Cardiac muscle cell (in vitro differentiated cells and primary cell): Measurements from ENCODE around the gene RAI1. TPM values are rescaled to one million over a fixed set of nuclear protein-coding genes. Genes with fewer than 3 reads are reported as not detected.
"Not testable (repeated sequence)": the region's sequence is repeated elsewhere in the genome, so short reads cannot be mapped to it uniquely, and the experiment has no call there.

Experiments used
- DNase-seq, 2 donors: peaks; one replicate each; pipeline versions ENCODE4 v3.0.0 to v3.0.0-alpha.2; 2010 to 2017; ENCODE audit warnings: low read depth in 1 of 2, low spot score in 1 of 2
- H3K27ac ChIP-seq: fragments of 200-600 bp; sonication (generic); 2 replicates; pipeline ENCODE4 v1.5.1; 2016
- H3K27me3 ChIP-seq: fragments of 200-600 bp; sonication (generic); 2 replicates; pipeline ENCODE4 v1.6.0; 2016; ENCODE audit warnings: control low read depth
- H3K36me3 ChIP-seq: fragments of 200-600 bp; sonication (generic); 2 replicates; pipeline ENCODE4 v1.5.1; 2016; ENCODE audit warnings: control low read depth
- H3K4me1 ChIP-seq: fragments of 200-600 bp; sonication (generic); 2 replicates; pipeline ENCODE4 v1.8.1; 2017; ENCODE audit warnings: low read depth, mild to moderate bottlenecking, mixed run types
- H3K4me3 ChIP-seq: fragments of 200-600 bp; sonication (generic); 2 replicates; pipeline ENCODE4 v1.5.1; 2016; ENCODE audit warnings: mild to moderate bottlenecking
- H3K9me3 ChIP-seq: fragments of 200-600 bp; sonication (generic); 2 replicates; pipeline ENCODE4 v1.5.1; 2017; ENCODE audit warnings: low read depth, mild to moderate bottlenecking, control low read depth
- polyA plus RNA-seq: library from polyadenylated mRNA; unstranded; fragments of >200 nt; fragmentation: Nextera tagmentation; extraction: Ambion mirVana; gene quantifications from 2 replicates; pipeline ENCODE4 v1.2.1, GENCODE V29; 2016
- total RNA-seq: library from RNA; depleted of rRNA; stranded (reverse); fragments of >200 nt; gene quantifications from 2 replicates; pipeline ENCODE4 v1.2.3, GENCODE V29; 2016
- TF ChIP-seq, protein P1 (sequence below): IDR thresholded peaks from 2 replicates; pipeline ENCODE4 v1.5.1; 2012; ENCODE audit warnings: low read depth, mild to moderate bottlenecking, low read length

Gene RAI1
- total and polyA plus RNA-seq, 2 experiments from 2014 or later: 20.2 to 46.2 TPM

DNA sequence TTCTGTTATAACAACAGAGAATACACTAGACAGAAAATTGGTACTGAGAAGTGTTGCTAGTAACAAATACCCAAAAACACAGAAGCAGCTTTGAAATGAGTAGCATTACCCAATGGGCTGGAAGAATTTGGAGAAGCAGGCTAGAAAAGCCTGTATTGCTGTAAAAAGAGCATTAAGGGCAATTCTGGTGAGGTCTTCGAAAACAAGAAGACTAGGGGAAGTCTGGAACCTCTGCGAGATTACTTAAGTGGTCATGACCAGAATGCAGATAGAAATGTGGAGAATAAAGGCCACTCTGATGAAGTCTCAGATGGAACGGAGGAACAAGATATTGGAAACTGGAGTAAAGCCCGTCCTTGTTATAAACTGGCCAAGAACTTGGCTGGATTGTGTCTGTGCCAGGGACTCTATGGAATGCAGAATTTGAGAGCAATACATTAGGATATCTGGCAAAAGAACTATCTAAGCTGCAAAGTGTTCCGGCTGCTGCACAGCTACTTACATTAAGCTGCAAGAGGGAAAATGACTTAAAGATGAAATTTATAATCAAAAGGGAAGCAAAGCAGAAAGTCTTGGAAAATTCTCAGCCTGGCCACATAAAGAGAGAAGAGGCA lies 44.9 kb upstream of the RAI1 start:
- TF ChIP-seq, protein P1, sequence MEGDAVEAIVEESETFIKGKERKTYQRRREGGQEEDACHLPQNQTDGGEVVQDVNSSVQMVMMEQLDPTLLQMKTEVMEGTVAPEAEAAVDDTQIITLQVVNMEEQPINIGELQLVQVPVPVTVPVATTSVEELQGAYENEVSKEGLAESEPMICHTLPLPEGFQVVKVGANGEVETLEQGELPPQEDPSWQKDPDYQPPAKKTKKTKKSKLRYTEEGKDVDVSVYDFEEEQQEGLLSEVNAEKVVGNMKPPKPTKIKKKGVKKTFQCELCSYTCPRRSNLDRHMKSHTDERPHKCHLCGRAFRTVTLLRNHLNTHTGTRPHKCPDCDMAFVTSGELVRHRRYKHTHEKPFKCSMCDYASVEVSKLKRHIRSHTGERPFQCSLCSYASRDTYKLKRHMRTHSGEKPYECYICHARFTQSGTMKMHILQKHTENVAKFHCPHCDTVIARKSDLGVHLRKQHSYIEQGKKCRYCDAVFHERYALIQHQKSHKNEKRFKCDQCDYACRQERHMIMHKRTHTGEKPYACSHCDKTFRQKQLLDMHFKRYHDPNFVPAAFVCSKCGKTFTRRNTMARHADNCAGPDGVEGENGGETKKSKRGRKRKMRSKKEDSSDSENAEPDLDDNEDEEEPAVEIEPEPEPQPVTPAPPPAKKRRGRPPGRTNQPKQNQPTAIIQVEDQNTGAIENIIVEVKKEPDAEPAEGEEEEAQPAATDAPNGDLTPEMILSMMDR: no peak
- Histone ChIP-seq H3K9me3 (no peaks in the 10 kb centered on the region), H3K27ac (no peak overlapping the region), H3K27me3 (no peaks in the 10 kb centered on the region), H3K36me3 (no peaks in the 10 kb centered on the region), H3K4me3 (no peak overlapping the region), H3K4me1 (no peaks in the 10 kb centered on the region)
- DNase-seq: peak in 1 of 2 donors; percentile 54

DNA sequence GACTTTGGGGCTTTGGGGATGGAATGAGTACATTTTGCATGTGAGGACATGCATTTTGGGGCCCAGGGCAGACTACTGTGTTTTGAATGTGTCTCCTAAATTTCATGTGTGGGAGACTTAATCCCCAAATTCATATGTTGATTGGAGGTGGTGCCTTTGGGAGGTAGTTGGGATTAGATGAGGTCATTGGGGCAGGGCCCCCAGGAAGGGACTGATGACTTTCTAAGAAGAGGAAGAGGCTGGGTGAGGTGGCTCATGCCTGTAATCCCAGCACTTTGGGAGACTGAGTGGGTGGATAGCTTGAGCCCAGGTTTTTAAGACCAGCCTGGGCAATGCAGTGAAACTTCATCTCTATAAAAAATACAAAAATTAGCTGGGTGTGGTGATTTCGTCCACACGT lies 42.8 kb upstream of the RAI1 start:
- Histone ChIP-seq H3K27ac (no peak overlapping the region), H3K9me3 (no peaks in the 10 kb centered on the region), H3K27me3 (no peaks in the 10 kb centered on the region), H3K36me3 (no peaks in the 10 kb centered on the region), H3K4me1 (no peaks in the 10 kb centered on the region), H3K4me3 (no peak overlapping the region)
- TF ChIP-seq, protein P1: no peak
- DNase-seq: no peak

DNA sequence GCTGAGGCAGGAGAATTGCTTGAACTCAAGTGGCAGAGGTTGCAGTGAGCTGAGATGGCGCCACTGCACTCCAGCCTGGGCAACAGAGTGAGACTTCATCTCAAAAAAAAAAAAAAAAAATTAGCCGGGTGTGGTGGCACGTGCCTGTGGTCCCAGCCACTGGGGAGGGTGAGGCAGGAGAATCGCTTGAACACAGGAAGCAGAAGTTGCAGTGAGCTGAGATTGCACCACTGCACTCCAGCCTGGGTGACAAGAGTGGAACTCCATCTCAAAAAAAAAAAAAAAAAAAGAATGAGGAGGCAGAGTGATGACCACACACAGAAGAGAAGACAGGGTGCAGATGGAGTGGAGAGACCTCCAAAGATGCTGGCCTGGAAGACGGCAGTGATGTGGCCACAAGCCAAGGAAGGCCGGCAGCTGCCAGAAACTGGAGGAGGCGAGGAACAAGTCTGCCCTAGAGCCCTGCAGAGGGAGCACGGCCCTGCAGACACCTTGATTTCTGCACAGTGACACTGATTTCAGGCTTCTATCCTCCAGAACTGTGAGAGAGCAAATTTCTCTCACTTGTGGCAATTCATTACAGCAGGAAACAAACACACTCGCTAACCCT lies 41.5 kb upstream of the RAI1 start:
- not testable (repeated sequence) for H3K9me3 ChIP-seq, H3K27ac ChIP-seq, H3K4me3 ChIP-seq, H3K36me3 ChIP-seq, H3K27me3 ChIP-seq, H3K4me1 ChIP-seq
- peak in 1 of 2 donors; percentile 61 for DNase-seq

DNA sequence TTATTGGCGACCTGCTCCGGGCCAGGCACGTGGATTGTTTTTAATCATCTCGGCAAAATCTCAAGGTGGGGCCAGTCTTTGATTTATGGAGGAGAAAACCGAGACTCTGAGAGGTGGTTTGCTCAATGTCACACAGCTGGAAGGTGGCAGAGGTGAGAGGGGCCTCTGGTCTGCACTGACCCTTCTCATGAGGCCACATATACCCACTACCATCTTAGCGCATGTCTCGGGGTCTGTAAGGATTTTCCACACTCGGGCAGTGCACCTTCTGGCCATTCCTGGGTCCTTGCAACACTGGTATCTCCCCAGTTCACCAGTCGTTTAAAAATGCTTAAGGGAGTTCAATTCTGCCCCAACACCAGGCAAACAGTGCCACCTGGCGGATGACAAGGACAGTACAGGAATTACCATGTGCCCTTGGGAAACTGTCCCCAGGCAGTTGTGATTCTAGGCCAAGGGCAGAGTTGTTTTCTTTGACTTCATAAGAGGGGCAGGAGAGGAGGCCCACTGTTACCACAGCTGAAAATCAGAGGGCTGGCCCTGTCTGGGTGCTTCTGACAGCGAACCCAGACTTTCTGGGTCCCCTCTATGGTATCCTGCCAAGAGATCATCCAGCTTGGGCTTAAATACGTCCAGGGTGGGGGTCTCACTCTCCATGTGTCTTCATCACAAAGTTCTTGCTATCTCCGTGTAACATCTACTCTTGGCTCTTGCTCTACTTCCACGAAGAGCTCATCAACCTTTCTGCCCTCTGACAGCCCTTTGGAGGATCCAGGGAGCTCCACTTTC lies 39.4 kb upstream of the RAI1 start:
- H3K4me1 ChIP-seq: no peaks in the 10 kb centered on the region
- H3K27me3 ChIP-seq: no peaks in the 10 kb centered on the region
- H3K9me3 ChIP-seq: no peaks in the 10 kb centered on the region
- H3K27ac ChIP-seq: no peak overlapping the region
- TF ChIP-seq, protein P1: peak; percentile 84
- H3K4me3 ChIP-seq: no peak overlapping the region
- H3K36me3 ChIP-seq: no peaks in the 10 kb centered on the region
- peak; percentile 85 to 89 for DNase-seq

DNA sequence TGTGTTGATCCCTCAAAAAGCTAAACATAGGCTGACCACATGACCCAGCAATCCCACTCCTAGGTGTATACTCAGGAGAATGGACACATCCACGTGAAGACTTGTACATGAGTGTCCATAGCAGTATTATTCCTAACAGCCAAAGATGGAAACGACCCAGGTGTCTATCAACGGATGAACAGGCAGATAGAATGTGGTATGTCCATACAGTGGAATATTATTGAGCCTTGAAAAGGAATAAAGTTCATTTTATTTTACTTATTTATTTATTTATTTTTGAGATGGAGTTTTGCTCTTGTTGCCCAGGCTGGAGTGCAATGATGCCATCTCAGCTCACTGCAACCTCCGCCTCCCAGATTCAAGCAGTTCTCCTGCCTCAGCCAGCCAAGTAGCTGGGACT lies 36.1 kb upstream of the RAI1 start:
- not testable (repeated sequence) for H3K9me3 ChIP-seq, H3K27me3 ChIP-seq, H3K4me3 ChIP-seq, H3K36me3 ChIP-seq, DNase-seq, H3K4me1 ChIP-seq, H3K27ac ChIP-seq

DNA sequence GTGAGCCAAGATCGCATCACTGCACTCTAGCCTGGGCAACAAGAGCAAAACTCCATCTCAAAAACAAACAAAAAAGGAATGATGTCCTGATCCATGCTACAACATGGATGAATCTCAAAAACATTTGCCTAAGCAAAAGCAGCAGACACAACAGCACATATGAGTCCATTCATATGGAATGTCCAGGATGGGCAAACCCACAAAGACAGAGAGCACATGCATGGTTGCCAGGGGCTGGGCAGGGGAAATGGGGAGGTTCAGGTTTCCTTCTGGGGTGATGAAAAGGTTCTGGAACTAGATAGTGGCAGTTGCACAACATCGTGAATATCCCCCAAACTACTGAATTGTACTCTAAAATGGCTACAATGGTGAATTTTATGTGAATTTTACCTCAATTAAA lies 35.3 kb upstream of the RAI1 start:
- no peaks in the 10 kb centered on the region for H3K9me3 ChIP-seq
- DNase-seq: peak in 1 of 2 donors; percentile 40

More for the DNA sequence above, 35.3 kb upstream of the RAI1 start:
- Histone ChIP-seq H3K4me3 (no peak overlapping the region), H3K27ac (no peak overlapping the region), H3K4me1 (peaks cover 4% of the 10 kb centered on the region), H3K36me3 (no peaks in the 10 kb centered on the region), H3K27me3 (no peaks in the 10 kb centered on the region)
- TF ChIP-seq, protein P1: no peak
